Smooth muscle cell of the brain vasculature (primary cell): Measurements from ENCODE around the gene ASB5.
"Not testable (repeated sequence)": the region's sequence is repeated elsewhere in the genome, so short reads cannot be mapped to it uniquely, and the experiment has no call there.

ENCODE experiments used
- DNase-seq: peaks from one replicate; pipeline ENCODE4 v3.0.0-alpha.2; 2012; ENCODE audit warnings: low read depth, low spot score

Gene ASB5

GRCh38 chr4:176268963-176269362, at the start of gene ASB5:
TSS of gene ASB5 (minus strand) at chr4:176269222. CDS start at chr4:176269108, 114 bp downstream.
- DNase-seq = no peak

DNA sequence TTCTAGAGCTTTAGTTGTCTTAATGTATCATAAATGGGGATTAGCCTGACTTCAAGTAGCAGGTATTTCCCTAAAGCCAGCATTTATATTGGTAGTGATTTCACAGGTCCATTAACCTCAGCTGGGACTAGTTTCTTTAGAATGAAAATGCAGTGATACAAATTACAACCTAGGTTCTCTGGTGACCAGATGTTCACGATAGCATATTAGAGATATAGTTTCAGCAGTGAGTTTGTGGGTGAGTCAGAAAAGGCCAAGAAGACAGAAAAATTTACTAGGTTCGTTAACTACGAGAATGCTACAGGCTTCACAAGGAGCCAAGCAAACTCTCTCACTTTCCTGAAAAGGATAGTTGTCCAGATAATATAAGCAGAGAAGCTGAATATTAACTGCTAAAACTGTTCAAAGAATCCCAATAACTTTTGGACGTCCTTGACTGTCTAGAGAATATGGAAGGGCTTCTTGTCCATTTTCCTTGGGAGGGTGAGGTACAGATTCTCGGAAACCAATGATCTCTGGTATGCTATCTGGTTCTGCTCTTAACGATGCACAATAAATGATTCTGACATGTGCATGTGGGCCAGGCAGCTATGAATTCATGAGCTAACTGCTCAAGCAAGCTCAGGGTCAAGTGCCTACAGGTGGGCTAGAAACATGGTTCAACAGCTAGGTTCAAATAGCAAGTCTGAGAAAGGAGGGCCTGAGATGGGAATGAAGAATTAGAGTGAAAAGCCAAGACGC, 44.7 kb upstream of the ASB5 start:
- no peak for DNase-seq

DNA sequence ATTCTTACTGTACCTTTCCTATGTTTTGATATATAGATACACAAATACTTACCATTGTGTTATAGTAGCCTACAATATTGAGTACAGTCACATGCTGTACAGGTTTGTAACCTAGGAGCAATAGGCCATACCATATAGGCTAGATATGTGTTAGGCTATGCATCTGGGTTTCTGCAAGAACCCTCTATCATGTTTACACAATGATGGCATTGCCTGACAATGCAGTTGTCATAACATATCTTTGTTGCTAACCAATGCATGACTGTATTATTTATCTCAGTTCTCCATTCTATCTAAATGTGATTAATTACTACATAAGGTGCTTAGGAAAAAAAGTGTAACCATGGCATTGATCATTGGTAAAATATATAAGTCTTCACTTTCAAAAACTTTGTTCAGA, 40.8 kb upstream of the ASB5 start:
- no peak for DNase-seq

GRCh38 chr4:176309046-176309445, 40.0 kb upstream of the ASB5 start:
- no peak for DNase-seq

DNA sequence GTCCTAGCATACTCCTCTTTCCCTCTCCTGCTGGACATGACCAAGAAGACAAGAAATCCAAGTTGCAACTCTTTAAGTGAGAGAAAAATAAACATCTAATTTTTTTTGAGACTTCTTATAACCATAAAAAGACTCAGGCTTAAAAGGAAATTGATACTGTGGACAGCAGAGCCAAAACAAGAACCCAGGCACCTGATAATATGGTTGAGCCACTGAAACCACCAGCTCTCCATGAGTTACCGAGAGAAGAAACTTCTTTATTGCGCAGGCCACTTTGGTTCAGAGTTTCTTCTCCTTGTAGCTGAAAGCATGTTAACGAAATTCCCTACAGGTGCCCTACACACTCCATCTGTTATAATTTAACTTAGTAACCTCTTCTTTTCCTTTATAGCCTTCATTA, 39.4 kb upstream of the ASB5 start:
- no peak for DNase-seq

GRCh38 chr4:176307666-176307930, 38.6 kb upstream of the ASB5 start:
- no peak for DNase-seq

GRCh38 chr4:176306837-176307665, 38.0 kb upstream of the ASB5 start:
- no peak for DNase-seq

DNA sequence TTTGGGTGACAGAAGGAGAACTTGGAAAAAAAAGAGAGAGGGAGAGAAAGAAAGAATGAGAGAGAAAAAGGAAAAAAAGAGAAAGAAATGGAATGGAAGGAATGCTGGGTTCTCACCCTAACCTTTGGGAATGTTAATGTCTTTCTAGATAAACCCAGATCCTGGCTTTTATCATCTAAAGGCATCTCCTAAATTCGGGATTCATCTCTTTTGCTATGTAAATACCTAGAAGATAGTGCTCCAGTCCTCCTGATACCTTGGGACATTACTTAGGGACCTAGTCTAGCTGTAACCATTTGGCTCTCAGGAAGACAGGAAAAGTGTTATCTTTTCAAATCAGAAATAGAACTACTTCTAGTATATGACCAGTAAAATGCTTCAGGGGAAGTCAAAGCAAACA, 34.9 kb upstream of the ASB5 start:
- no peak for DNase-seq

- peak; percentile 9 for DNase-seq
Measured at GRCh38 chr4:176302283-176303275, 33.6 kb upstream of the ASB5 start.

- DNase-seq = no peak
Measured at GRCh38 chr4:176300565-176300964, 31.5 kb upstream of the ASB5 start.

- no peak for DNase-seq
Measured at GRCh38 chr4:176300036-176300435, 31.0 kb upstream of the ASB5 start.

DNA sequence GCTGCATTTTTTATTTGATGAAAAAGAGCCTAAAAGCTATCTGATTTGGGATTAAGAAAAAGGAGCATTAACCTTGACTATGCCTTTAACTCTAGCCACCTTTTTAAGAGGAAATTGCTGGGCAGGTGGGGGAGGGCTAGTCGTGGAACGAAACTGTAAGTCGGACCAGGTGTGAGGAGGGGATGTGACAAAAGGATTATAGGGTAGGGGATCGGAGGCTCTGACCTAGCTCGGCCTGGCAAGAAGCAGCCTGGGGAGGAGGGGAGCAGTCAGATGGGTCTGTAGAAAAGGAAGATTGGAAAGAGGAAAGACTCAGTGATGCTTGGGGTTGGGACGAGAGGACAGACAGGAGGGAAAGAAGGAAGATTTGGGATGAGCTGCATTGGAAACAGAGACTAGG, 29.6 kb upstream of the ASB5 start:
- no peak for DNase-seq

- not testable (repeated sequence) for DNase-seq
Measured at GRCh38 chr4:176295907-176296306, 26.9 kb upstream of the ASB5 start.

GRCh38 chr4:176293660-176294059, 24.6 kb upstream of the ASB5 start:
- no peak for DNase-seq

GRCh38 chr4:176292920-176293319, 23.9 kb upstream of the ASB5 start:
- DNase-seq = no peak

DNA sequence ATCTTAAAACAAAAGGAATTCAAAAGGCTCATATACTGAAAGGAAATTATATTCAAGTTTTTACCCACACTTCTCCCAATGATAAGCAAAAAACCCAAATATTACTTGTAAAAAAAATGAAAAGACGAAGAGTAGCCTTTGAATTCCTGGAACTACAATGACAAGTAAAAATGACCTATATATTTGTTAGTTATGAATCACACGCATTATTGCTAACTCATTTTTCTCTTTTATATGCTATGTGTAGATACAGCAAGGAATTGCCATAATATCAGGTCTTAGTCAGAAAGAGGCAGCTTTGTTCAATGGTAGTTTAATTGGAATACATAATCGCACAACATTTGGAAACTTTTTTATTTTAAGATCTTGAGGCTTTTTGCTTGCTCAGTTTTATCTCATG, 22.7 kb upstream of the ASB5 start:
- DNase-seq = no peak

DNA sequence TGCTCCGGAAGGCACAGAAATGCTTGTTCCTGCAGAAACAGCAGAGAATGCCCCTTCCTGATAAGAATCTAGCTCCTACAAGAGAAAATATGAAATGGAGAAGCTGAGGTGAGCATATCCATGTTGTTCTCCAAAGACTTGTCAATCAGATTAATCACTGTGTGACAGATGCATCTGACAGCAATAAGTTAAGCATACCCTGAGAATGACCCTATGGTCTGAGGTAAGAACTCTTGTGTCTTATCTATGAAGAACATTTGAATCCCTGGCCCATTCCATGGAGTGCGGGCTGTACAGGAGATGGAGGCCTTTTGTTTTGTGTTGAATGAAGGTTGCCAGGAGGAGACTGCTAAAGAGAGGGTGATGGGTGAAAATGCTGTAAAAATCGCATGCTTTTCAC, 21.5 kb upstream of the ASB5 start:
- no peak for DNase-seq

DNA sequence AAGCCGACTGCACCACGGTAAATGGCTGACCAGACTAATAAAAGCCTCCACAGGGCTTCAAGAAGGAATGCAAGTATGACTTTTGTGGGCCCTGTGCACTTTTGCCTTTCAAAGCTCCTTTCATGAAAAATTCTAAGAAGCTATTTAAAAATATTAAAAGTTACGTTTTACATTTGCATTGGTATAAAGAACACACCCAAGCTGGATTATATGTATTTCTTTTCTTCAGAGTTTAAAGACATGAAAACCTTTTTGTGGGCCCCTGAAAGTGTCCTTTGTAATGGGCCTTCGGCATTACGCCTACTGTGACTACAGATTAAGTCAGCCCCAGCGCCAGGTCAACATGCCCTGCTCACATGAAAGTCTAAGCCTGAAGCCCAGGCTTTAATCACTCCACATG, 20.5 kb upstream of the ASB5 start:
- DNase-seq = no peak

- no peak for DNase-seq
Measured at GRCh38 chr4:176288020-176288419, 19.0 kb upstream of the ASB5 start.

GRCh38 chr4:176287546-176287945, 18.5 kb upstream of the ASB5 start:
- no peak for DNase-seq

- DNase-seq = no peak
Measured at GRCh38 chr4:176286728-176287127, 17.7 kb upstream of the ASB5 start.

DNA sequence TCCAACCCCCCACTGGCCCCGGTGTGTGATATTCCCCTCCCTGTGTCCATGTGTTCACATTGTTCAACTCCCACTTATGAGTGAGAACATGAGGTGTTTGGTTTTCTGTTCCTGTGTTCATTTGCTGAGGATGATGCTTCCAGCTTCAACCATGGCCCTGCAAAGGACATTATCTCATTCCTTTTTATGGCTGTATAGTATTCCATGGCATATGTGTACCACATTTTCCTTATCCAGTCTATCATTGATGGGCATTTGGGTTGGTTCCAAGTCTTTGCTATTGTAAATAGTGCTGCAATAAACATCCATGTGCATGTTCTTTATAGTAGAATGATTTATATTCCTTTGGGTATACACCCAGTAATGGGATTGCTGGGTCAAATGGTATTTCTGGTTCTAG, 10.5 kb upstream of the ASB5 start:
- DNase-seq = not testable (repeated sequence)
